Peyer's patch (tissue), 4 donors: ENCODE results near the gene NUFIP1.

ENCODE experiments used
- CTCF ChIP-seq, 6 experiments: fragments of 450-650 bp in 4 of 6; fragments of 200-600 bp in 2 of 6; sonication (generic) in 1 of 6; IDR thresholded peaks; one replicate each; pipeline ENCODE4 v1.5.1; 2017 to 2019; ENCODE audit warnings: antibody characterized with exemption in 6 of 6, mild to moderate bottlenecking in 3 of 6, moderate library complexity in 1 of 6
- POLR2A ChIP-seq, 2 donors: fragments of 450-650 bp; IDR thresholded peaks; one replicate each; pipeline ENCODE4 v1.5.1; 2017; ENCODE audit warnings: antibody characterized with exemption in 2 of 2, mild to moderate bottlenecking in 2 of 2, moderate library complexity in 2 of 2

GRCh38 chr13:44919104-44919804 lies 70.0 kb downstream of the NUFIP1 start:
- TF ChIP-seq CTCF (IDR thresholded peaks at IDR 0.05) (no peak), POLR2A (IDR thresholded peaks at IDR 0.05) (no peak)
